ENCODE data around the gene RUNX2. TPM values are rescaled to one million over a fixed set of nuclear protein-coding genes. Genes with fewer than 3 reads are reported as not detected.
A peak's percentile ranks its signal among the peaks of the same experiment; 100 is the strongest.

RUNX2 gene
- total RNA-seq, 4 donors from 2014 or later = 0.78 to 2.0 (median 0.94) TPM

DNA sequence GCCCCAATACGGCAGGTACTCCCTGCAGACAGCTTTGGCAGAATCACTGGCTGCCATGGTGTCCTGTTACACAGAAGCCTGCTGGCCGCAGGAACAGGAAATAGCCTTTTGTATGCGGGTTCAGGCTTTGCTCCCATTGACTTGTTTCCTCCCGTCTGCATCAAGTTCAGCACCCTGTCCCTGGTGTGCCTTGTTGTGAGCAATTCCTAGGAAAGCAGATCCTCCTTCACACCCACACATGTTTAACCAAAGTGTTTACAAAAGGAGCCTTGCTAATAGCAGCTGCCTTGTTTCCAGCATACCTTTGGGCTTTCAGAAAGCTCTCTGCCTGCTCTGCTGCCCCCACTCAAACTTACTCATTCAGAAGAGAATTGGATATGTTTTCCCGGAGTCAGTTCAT lies 176.8 kb downstream of the RUNX2 start:
- no peaks in the 10 kb centered on the region for H3K36me3 ChIP-seq
- no peaks in the 10 kb centered on the region for H3K27me3 ChIP-seq
- H3K27ac ChIP-seq = peak overlapping the region in 1 of 4 donors; percentile 29
- ATAC-seq (peak; percentile 66 to 68), DNase-seq (peak in 1 of 2 donors; percentile 23)
- intact Hi-C loops (cut with DNase I; ENCODE audit: low total_unique reads) (no loop called here), in situ Hi-C loops (cut with MboI; ENCODE audit: low sequenced_read_pairs in 4 of 4) (no loop called here)
- TF ChIP-seq POLR2A (IDR thresholded peaks at IDR 0.05) (no peak), CTCF (IDR thresholded peaks at IDR 0.05 in 4 of 5, conservative IDR thresholded peaks at IDR 0.05 in 1 of 5) (no peak)
- no peaks in the 10 kb centered on the region for H3K9me3 ChIP-seq
- peaks cover 5 to 9% of the 10 kb centered on the region in 2 donors for H3K4me1 ChIP-seq
- no peak overlapping the region for H3K4me3 ChIP-seq

GRCh38 chr6:45505470-45505869 lies 177.3 kb downstream of the RUNX2 start:
- no peak for ATAC-seq
- in situ Hi-C loops (cut with MboI; ENCODE audit: low sequenced_read_pairs in 4 of 4) (no loop called here), intact Hi-C loops (cut with DNase I; ENCODE audit: low total_unique reads) (no loop called here)

GRCh38 chr6:45507186-45507585 lies 179.1 kb downstream of the RUNX2 start:
- intact Hi-C loops (cut with DNase I; ENCODE audit: low total_unique reads) (no loop called here), in situ Hi-C loops (cut with MboI; ENCODE audit: low sequenced_read_pairs in 4 of 4) (no loop called here)
- no peak for ATAC-seq

More at GRCh38 chr6:45505470-45505869, 177.3 kb downstream of the RUNX2 start:
- no peak overlapping the region for H3K27ac ChIP-seq
- H3K36me3 ChIP-seq = no peaks in the 10 kb centered on the region
- no peaks in the 10 kb centered on the region for H3K9me3 ChIP-seq
- no peak for TF ChIP-seq CTCF (IDR thresholded peaks at IDR 0.05 in 4 of 5, conservative IDR thresholded peaks at IDR 0.05 in 1 of 5)
- no peak for TF ChIP-seq POLR2A (IDR thresholded peaks at IDR 0.05)
- peaks cover 5 to 9% of the 10 kb centered on the region in 2 donors for H3K4me1 ChIP-seq
- H3K27me3 ChIP-seq = no peaks in the 10 kb centered on the region
- no peak overlapping the region for H3K4me3 ChIP-seq
- no peak for DNase-seq

GRCh38 chr6:45509426-45509825 lies 181.3 kb downstream of the RUNX2 start:
- no peak for DNase-seq

More at GRCh38 chr6:45507186-45507585, 179.1 kb downstream of the RUNX2 start:
- Histone ChIP-seq H3K36me3 (no peaks in the 10 kb centered on the region), H3K4me1 (peaks cover 5 to 9% of the 10 kb centered on the region in 2 donors), H3K27me3 (no peaks in the 10 kb centered on the region), H3K4me3 (no peak overlapping the region), H3K9me3 (no peaks in the 10 kb centered on the region), H3K27ac (no peak overlapping the region)
- no peak for DNase-seq
- TF ChIP-seq CTCF (IDR thresholded peaks at IDR 0.05 in 4 of 5, conservative IDR thresholded peaks at IDR 0.05 in 1 of 5) = no peak
- TF ChIP-seq POLR2A (IDR thresholded peaks at IDR 0.05) = no peak

More at GRCh38 chr6:45509426-45509825, 181.3 kb downstream of the RUNX2 start:
- in situ Hi-C loops (cut with MboI; ENCODE audit: low sequenced_read_pairs in 4 of 4) = no loop called here
- TF ChIP-seq CTCF (IDR thresholded peaks at IDR 0.05 in 4 of 5, conservative IDR thresholded peaks at IDR 0.05 in 1 of 5) (no peak), POLR2A (IDR thresholded peaks at IDR 0.05) (no peak)
- H3K4me3 ChIP-seq = no peak overlapping the region
- intact Hi-C loops (cut with DNase I; ENCODE audit: low total_unique reads) = no loop called here
- no peaks in the 10 kb centered on the region for H3K36me3 ChIP-seq
- no peaks in the 10 kb centered on the region for H3K9me3 ChIP-seq
- peaks cover 3 to 7% of the 10 kb centered on the region in 2 donors for H3K4me1 ChIP-seq
- no peaks in the 10 kb centered on the region for H3K27me3 ChIP-seq
- no peak overlapping the region for H3K27ac ChIP-seq
- no peak for ATAC-seq

Data from gastrocnemius medialis (tissue), 4 donors.